ENCODE data around the gene NPRL2. TPM values are rescaled to one million over a fixed set of nuclear protein-coding genes. Genes with fewer than 3 reads are reported as not detected.

Gene NPRL2
- total and polyA plus RNA-seq, 2 of the 8 experiments (the other 6 are each of a cell fraction or from before 2014, with no cell fraction given): 28.4 to 51.4 TPM

- TF ChIP-seq NANOG (IDR thresholded peaks at IDR 0.05; ENCODE audit: insufficient read depth, low read depth, low read length, poor library complexity, severe bottlenecking): no peak
Measured at GRCh38 chr3:50336452-50337174, 14.0 kb downstream of the NPRL2 start (continued).

Measured in H1 (cell line).